HepG2 (cell line): Measurements from ENCODE around the gene BATF2. TPM values are rescaled to one million over a fixed set of nuclear protein-coding genes. Genes with fewer than 3 reads are reported as not detected.

ENCODE experiments used
- ATAD3A ChIP-seq: sonication (generic); formaldehyde crosslinking; IDR thresholded peaks from 2 replicates; pipeline ENCODE4 v1.4.0; 2020; ENCODE audit warnings: missing genetic modification reagents
- CHD4 ChIP-seq: fragments of 200-600 bp; sonication (generic); IDR thresholded peaks from 2 replicates; pipeline ENCODE4 v1.7.0; 2017; ENCODE audit warnings: mild to moderate bottlenecking, low read length, borderline replicate concordance
- FOXJ3 ChIP-seq: sonication (generic); formaldehyde crosslinking; IDR thresholded peaks from 2 replicates; pipeline ENCODE4 v1.4.0; 2020; ENCODE audit warnings: missing genetic modification reagents, mild to moderate bottlenecking, borderline replicate concordance
- IRF2 ChIP-seq: IDR thresholded peaks from 2 replicates; pipeline ENCODE4 v1.6.1; 2018; ENCODE audit warnings: missing genetic modification reagents, missing compliant biosample characterization
- MAFF ChIP-seq: IDR thresholded peaks from 2 replicates; pipeline ENCODE4 v1.6.1; 2011; ENCODE audit warnings: low read depth, low read length, improper control_type of control experiment
- NR1H2 ChIP-seq: sonication (generic); formaldehyde crosslinking; IDR thresholded peaks from 2 replicates; pipeline ENCODE4 v1.8.1; 2022; ENCODE audit warnings: low read depth, missing genetic modification reagents, borderline replicate concordance
- RXRB ChIP-seq: IDR thresholded peaks from 2 replicates; pipeline ENCODE4 v1.6.1; 2016; ENCODE audit warnings: borderline replicate concordance, missing genetic modification reagents, missing compliant biosample characterization
- ZNF121 ChIP-seq: sonication (generic); formaldehyde crosslinking; IDR thresholded peaks from 2 replicates; pipeline ENCODE4 v1.5.0; 2020; ENCODE audit warnings: mild to moderate bottlenecking, missing genetic modification reagents
- ZNF138 ChIP-seq: sonication (generic); formaldehyde crosslinking; IDR thresholded peaks from 2 replicates; pipeline ENCODE4 v1.5.0; 2020; ENCODE audit warnings: mild to moderate bottlenecking, low read depth, missing genetic modification reagents
- ZNF225 ChIP-seq: sonication (generic); formaldehyde crosslinking; IDR thresholded peaks from 2 replicates; pipeline ENCODE4 v1.4.0; 2020; ENCODE audit warnings: mild to moderate bottlenecking, missing genetic modification reagents
- ZNF235 ChIP-seq: sonication (generic); formaldehyde crosslinking; IDR thresholded peaks from 2 replicates; pipeline ENCODE4 v1.8.1; 2023; ENCODE audit warnings: mild to moderate bottlenecking, missing genetic modification reagents, borderline replicate concordance
- ZNF253 ChIP-seq: sonication (generic); formaldehyde crosslinking; IDR thresholded peaks from 2 replicates; pipeline ENCODE4 v1.8.0; 2022; ENCODE audit warnings: mild to moderate bottlenecking, missing genetic modification reagents, borderline replicate concordance
- ZNF546 ChIP-seq: sonication (generic); formaldehyde crosslinking; conservative IDR thresholded peaks from 2 replicates; pipeline ENCODE4 v1.8.1; 2023; ENCODE audit warnings: mild to moderate bottlenecking, missing genetic modification reagents
- ZNF674 ChIP-seq: sonication (generic); formaldehyde crosslinking; IDR thresholded peaks from 2 replicates; pipeline ENCODE4 v1.5.0; 2020; ENCODE audit warnings: low read depth, mild to moderate bottlenecking, missing genetic modification reagents
- ZNF746 ChIP-seq: sonication (generic); formaldehyde crosslinking; IDR thresholded peaks from 2 replicates; pipeline ENCODE4 v1.8.0; 2022; ENCODE audit warnings: mild to moderate bottlenecking, missing genetic modification reagents
- ZNF891 ChIP-seq: sonication (generic); formaldehyde crosslinking; IDR thresholded peaks from 2 replicates; pipeline ENCODE4 v1.5.0; 2020; ENCODE audit warnings: mild to moderate bottlenecking, missing genetic modification reagents
- polyA plus RNA-seq, 8 experiments: library from polyadenylated mRNA; depleted of rRNA in 3 of 8; stranded (reverse) in 7 of 8; unstranded in 1 of 8; fragments of >200 nt; fragmentation: Illumina TruSeq in 4 of 8; extraction: Trizol in 4 of 8; gene quantifications; 2 replicates each; pipeline versions ENCODE4 v1.2.1 to v1.2.3, GENCODE V29; 2011 to 2016; ENCODE audit warnings: low read depth in 4 of 8, missing spikeins in 1 of 8, mixed read lengths in 1 of 8; ENCODE audit not compliant: insufficient read depth in 1 of 8
- total RNA-seq, 5 experiments: library from RNA; depleted of rRNA; stranded (reverse); fragments of >200 nt; fragmentation: Illumina TruSeq; extraction: Trizol; gene quantifications; 2 replicates each; pipeline ENCODE4 v1.2.3, GENCODE V29; 2016; ENCODE audit warnings: low read depth in 1 of 5
- TF ChIP-seq, protein P1 (sequence below): sonication (generic); formaldehyde crosslinking; IDR thresholded peaks from 2 replicates; pipeline ENCODE4 v1.4.0; 2020; ENCODE audit warnings: missing genetic modification reagents
- TF ChIP-seq, protein P2 (sequence below): IDR thresholded peaks from 2 replicates; pipeline ENCODE4 v1.6.1; 2016
- TF ChIP-seq, protein P3 (sequence below): sonication (generic); formaldehyde crosslinking; conservative IDR thresholded peaks from 2 replicates; pipeline ENCODE4 v1.4.0; 2020; ENCODE audit warnings: missing genetic modification reagents
- TF ChIP-seq, protein P4 (sequence below): sonication (generic); formaldehyde crosslinking; IDR thresholded peaks from 2 replicates; pipeline ENCODE4; 2020; ENCODE audit warnings: missing genetic modification reagents, mild to moderate bottlenecking, borderline replicate concordance
- TF ChIP-seq, protein P5 (sequence below): sonication (generic); formaldehyde crosslinking; IDR thresholded peaks from 2 replicates; pipeline ENCODE4 v1.4.0; 2020; ENCODE audit warnings: mild to moderate bottlenecking, missing genetic modification reagents
- TF ChIP-seq, protein P6 (sequence below): sonication (generic); formaldehyde crosslinking; conservative IDR thresholded peaks from 2 replicates; pipeline ENCODE4 v1.8.1; 2023; ENCODE audit warnings: missing genetic modification reagents

Gene BATF2
- total and polyA plus RNA-seq, 2 of the 13 experiments (the other 11 are each of a cell fraction or from before 2014, with no cell fraction given): 2.8 to 3.9 TPM

DNA sequence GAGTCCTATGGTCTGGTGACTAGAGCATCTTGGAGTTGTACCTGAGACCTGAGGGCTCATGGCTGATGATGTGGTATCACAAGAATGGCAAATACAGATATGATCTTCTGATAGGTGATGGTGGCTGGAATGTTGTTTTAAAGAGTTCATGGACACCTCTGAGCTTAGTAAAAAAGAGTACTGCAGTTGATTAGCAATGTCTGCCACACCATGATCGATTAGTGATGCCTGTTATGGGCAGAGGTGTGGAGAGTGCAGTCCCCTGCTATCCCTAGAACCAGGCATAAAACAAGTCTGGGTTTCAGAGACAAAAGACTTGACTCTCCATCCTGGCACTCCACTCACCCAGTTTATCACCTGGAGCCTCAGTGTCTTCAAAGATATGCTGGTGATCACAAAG is 1.4 kb upstream of the BATF2 start (continued):
- TF ChIP-seq RXRB (peak; percentile 49; the same call in 1 of the 2 replicates), FOXJ3 (CRISPR knock-in tag) (no peak), ZNF746 (CRISPR knock-in tag) (no peak), ZNF891 (CRISPR knock-in tag) (no peak), ZNF121 (no peak), NR1H2 (CRISPR knock-in tag) (no peak), ZNF235 (CRISPR knock-in tag) (no peak), IRF2 (CRISPR knock-in tag) (0 out of 2 replicates have a peak, but pooled peaks have one; percentile 24), ZNF253 (no peak), CHD4 (no peak), ZNF225 (CRISPR knock-in tag) (no peak), ATAD3A (CRISPR knock-in tag) (no peak), ZNF138 (CRISPR knock-in tag) (no peak), ZNF674 (CRISPR knock-in tag) (no peak), MAFF (peak; percentile 9; the same call in 1 of the 2 replicates), ZNF546 (CRISPR knock-in tag) (no peak)
- TF ChIP-seq, protein P1, sequence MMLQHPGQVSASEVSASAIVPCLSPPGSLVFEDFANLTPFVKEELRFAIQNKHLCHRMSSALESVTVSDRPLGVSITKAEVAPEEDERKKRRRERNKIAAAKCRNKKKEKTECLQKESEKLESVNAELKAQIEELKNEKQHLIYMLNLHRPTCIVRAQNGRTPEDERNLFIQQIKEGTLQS (CRISPR knock-in tag): no peak
- TF ChIP-seq, protein P2, sequence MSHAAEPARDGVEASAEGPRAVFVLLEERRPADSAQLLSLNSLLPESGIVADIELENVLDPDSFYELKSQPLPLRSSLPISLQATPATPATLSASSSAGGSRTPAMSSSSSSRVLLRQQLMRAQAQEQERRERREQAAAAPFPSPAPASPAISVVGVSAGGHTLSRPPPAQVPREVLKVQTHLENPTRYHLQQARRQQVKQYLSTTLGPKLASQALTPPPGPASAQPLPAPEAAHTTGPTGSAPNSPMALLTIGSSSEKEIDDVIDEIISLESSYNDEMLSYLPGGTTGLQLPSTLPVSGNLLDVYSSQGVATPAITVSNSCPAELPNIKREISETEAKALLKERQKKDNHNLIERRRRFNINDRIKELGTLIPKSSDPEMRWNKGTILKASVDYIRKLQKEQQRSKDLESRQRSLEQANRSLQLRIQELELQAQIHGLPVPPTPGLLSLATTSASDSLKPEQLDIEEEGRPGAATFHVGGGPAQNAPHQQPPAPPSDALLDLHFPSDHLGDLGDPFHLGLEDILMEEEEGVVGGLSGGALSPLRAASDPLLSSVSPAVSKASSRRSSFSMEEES (CRISPR knock-in tag): no peak
- TF ChIP-seq, protein P3, sequence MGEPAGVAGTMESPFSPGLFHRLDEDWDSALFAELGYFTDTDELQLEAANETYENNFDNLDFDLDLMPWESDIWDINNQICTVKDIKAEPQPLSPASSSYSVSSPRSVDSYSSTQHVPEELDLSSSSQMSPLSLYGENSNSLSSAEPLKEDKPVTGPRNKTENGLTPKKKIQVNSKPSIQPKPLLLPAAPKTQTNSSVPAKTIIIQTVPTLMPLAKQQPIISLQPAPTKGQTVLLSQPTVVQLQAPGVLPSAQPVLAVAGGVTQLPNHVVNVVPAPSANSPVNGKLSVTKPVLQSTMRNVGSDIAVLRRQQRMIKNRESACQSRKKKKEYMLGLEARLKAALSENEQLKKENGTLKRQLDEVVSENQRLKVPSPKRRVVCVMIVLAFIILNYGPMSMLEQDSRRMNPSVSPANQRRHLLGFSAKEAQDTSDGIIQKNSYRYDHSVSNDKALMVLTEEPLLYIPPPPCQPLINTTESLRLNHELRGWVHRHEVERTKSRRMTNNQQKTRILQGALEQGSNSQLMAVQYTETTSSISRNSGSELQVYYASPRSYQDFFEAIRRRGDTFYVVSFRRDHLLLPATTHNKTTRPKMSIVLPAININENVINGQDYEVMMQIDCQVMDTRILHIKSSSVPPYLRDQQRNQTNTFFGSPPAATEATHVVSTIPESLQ (CRISPR knock-in tag): no peak
- TF ChIP-seq, protein P4, sequence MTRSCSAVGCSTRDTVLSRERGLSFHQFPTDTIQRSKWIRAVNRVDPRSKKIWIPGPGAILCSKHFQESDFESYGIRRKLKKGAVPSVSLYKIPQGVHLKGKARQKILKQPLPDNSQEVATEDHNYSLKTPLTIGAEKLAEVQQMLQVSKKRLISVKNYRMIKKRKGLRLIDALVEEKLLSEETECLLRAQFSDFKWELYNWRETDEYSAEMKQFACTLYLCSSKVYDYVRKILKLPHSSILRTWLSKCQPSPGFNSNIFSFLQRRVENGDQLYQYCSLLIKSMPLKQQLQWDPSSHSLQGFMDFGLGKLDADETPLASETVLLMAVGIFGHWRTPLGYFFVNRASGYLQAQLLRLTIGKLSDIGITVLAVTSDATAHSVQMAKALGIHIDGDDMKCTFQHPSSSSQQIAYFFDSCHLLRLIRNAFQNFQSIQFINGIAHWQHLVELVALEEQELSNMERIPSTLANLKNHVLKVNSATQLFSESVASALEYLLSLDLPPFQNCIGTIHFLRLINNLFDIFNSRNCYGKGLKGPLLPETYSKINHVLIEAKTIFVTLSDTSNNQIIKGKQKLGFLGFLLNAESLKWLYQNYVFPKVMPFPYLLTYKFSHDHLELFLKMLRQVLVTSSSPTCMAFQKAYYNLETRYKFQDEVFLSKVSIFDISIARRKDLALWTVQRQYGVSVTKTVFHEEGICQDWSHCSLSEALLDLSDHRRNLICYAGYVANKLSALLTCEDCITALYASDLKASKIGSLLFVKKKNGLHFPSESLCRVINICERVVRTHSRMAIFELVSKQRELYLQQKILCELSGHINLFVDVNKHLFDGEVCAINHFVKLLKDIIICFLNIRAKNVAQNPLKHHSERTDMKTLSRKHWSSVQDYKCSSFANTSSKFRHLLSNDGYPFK (CRISPR knock-in tag): no peak
- TF ChIP-seq, protein P5, sequence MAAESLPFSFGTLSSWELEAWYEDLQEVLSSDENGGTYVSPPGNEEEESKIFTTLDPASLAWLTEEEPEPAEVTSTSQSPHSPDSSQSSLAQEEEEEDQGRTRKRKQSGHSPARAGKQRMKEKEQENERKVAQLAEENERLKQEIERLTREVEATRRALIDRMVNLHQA (CRISPR knock-in tag): no peak
- TF ChIP-seq, protein P6, sequence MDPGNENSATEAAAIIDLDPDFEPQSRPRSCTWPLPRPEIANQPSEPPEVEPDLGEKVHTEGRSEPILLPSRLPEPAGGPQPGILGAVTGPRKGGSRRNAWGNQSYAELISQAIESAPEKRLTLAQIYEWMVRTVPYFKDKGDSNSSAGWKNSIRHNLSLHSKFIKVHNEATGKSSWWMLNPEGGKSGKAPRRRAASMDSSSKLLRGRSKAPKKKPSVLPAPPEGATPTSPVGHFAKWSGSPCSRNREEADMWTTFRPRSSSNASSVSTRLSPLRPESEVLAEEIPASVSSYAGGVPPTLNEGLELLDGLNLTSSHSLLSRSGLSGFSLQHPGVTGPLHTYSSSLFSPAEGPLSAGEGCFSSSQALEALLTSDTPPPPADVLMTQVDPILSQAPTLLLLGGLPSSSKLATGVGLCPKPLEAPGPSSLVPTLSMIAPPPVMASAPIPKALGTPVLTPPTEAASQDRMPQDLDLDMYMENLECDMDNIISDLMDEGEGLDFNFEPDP: no peak
